Measurements from ENCODE around the gene TTC22. TPM values are rescaled to one million over a fixed set of nuclear protein-coding genes. Genes with fewer than 3 reads are reported as not detected.

Gene TTC22
- total RNA-seq, 6 experiments from 2014 or later: not detected

- Mint-ChIP-seq H3K4me3 (no peak overlapping the region), H3K27ac (no peak overlapping the region), H3K27me3 (ENCODE audit: insufficient read depth) (peaks cover 7% of the 10 kb centered on the region; the same call in 1 of the 2 replicates), H3K36me3 (ENCODE audit: low read depth) (no peaks in the 10 kb centered on the region), H3K4me1 (ENCODE audit: low read depth) (no peaks in the 10 kb centered on the region), H3K9me3 (no peaks in the 10 kb centered on the region)
- TF ChIP-seq CTCF (IDR thresholded peaks at IDR 0.05): no peak
- DNase-seq: no peak
Observed at GRCh38 chr1:54843449-54843848, 42.3 kb upstream of the TTC22 start.

- no peak for TF ChIP-seq CTCF (IDR thresholded peaks at IDR 0.05)
- DNase-seq: no peak
- H3K27me3 Mint-ChIP-seq (ENCODE audit: insufficient read depth): peaks cover 7% of the 10 kb centered on the region; the same call in 1 of the 2 replicates
- H3K4me3 Mint-ChIP-seq: no peak overlapping the region
- H3K9me3 Mint-ChIP-seq: no peaks in the 10 kb centered on the region
- H3K36me3 Mint-ChIP-seq (ENCODE audit: low read depth): no peaks in the 10 kb centered on the region
- no peaks in the 10 kb centered on the region for H3K4me1 Mint-ChIP-seq (ENCODE audit: low read depth)
- H3K27ac Mint-ChIP-seq: no peak overlapping the region
Observed at GRCh38 chr1:54842963-54843362, 41.8 kb upstream of the TTC22 start.

GRCh38 chr1:54842206-54842915 is 41.2 kb upstream of the TTC22 start:
- DNase-seq: no peak
- Mint-ChIP-seq H3K4me3 (no peak overlapping the region), H3K36me3 (ENCODE audit: low read depth) (no peaks in the 10 kb centered on the region), H3K27me3 (ENCODE audit: insufficient read depth) (peaks cover 7% of the 10 kb centered on the region; the same call in 1 of the 2 replicates), H3K4me1 (ENCODE audit: low read depth) (no peaks in the 10 kb centered on the region), H3K27ac (no peak overlapping the region), H3K9me3 (no peaks in the 10 kb centered on the region)
- no peak for TF ChIP-seq CTCF (IDR thresholded peaks at IDR 0.05)

- H3K27ac Mint-ChIP-seq: no peak overlapping the region
Observed at GRCh38 chr1:54839824-54840223, 38.7 kb upstream of the TTC22 start.

GRCh38 chr1:54838565-54839180 is 37.5 kb upstream of the TTC22 start:
- no peak for TF ChIP-seq CTCF (IDR thresholded peaks at IDR 0.05)
- peaks cover 32% of the 10 kb centered on the region for H3K27me3 Mint-ChIP-seq (ENCODE audit: insufficient read depth)
- H3K9me3 Mint-ChIP-seq: no peaks in the 10 kb centered on the region
- no peaks in the 10 kb centered on the region for H3K36me3 Mint-ChIP-seq (ENCODE audit: low read depth)
- H3K27ac Mint-ChIP-seq: no peak overlapping the region
- H3K4me1 Mint-ChIP-seq (ENCODE audit: low read depth): no peaks in the 10 kb centered on the region
- DNase-seq: no peak
- H3K4me3 Mint-ChIP-seq: no peak overlapping the region

More at GRCh38 chr1:54839824-54840223, 38.7 kb upstream of the TTC22 start:
- peaks cover 25% of the 10 kb centered on the region for H3K27me3 Mint-ChIP-seq (ENCODE audit: insufficient read depth)
- H3K9me3 Mint-ChIP-seq: no peaks in the 10 kb centered on the region
- H3K4me1 Mint-ChIP-seq (ENCODE audit: low read depth): no peaks in the 10 kb centered on the region
- no peak for TF ChIP-seq CTCF (IDR thresholded peaks at IDR 0.05)
- no peak overlapping the region for H3K4me3 Mint-ChIP-seq
- H3K36me3 Mint-ChIP-seq (ENCODE audit: low read depth): no peaks in the 10 kb centered on the region
- no peak for DNase-seq

Data from HFFc6 (cell line).